Effector memory CD8-positive, alpha-beta T cell (primary cell): ENCODE data around the gene OTUD7B.
A peak's percentile ranks its signal among the peaks of the same experiment; 100 is the strongest.
"Not testable (repeated sequence)": the region's sequence is repeated elsewhere in the genome, so short reads cannot be mapped to it uniquely, and the experiment has no call there.

Experiments
- ATAC-seq: fragments of 150-1000 bp; cut with Tn5 transposase; replicated peaks from 2 replicates; pipeline ENCODE4 v1.10.0; 2021; ENCODE audit warnings: mild to moderate bottlenecking, moderate library complexity
- DNase-seq, 3 experiments: peaks; one replicate each; pipeline ENCODE4 v3.0.0; 2021
- H3K27ac Mint-ChIP-seq, 2 donors: one replicate each; pipeline ENCODE4 v1.8.0; 2022; ENCODE audit warnings: mild to moderate bottlenecking in 2 of 2, mixed read lengths in 2 of 2, moderate library complexity in 2 of 2
- H3K27me3 Mint-ChIP-seq, 2 donors: one replicate each; pipeline ENCODE4 v1.8.0; 2022; ENCODE audit warnings: mixed read lengths in 2 of 2
- H3K36me3 Mint-ChIP-seq: one replicate; pipeline ENCODE4 v1.8.0; 2022; ENCODE audit warnings: mild to moderate bottlenecking, moderate library complexity, mixed read lengths; ENCODE audit not compliant: insufficient read depth
- H3K4me1 Mint-ChIP-seq, 2 donors: one replicate each; pipeline ENCODE4 v1.8.0; 2022; ENCODE audit warnings: low read depth in 2 of 2, mixed read lengths in 2 of 2
- H3K4me3 Mint-ChIP-seq, 2 donors: one replicate each; pipeline ENCODE4 v1.8.0; 2022; ENCODE audit warnings: mild to moderate bottlenecking in 2 of 2, mixed read lengths in 2 of 2, moderate library complexity in 2 of 2
- H3K9me3 Mint-ChIP-seq, 2 donors: one replicate each; pipeline ENCODE4 v1.8.0; 2022; ENCODE audit warnings: mixed read lengths in 2 of 2
- total RNA-seq, 9 experiments: gene quantifications; one replicate each; lab custom pipeline; 2026; lab: John Stamatoyannopoulos, UW

The OTUD7B gene
- total RNA-seq: 27.5 to 104 (median 50.3) reads per million in 9 experiments

DNA sequence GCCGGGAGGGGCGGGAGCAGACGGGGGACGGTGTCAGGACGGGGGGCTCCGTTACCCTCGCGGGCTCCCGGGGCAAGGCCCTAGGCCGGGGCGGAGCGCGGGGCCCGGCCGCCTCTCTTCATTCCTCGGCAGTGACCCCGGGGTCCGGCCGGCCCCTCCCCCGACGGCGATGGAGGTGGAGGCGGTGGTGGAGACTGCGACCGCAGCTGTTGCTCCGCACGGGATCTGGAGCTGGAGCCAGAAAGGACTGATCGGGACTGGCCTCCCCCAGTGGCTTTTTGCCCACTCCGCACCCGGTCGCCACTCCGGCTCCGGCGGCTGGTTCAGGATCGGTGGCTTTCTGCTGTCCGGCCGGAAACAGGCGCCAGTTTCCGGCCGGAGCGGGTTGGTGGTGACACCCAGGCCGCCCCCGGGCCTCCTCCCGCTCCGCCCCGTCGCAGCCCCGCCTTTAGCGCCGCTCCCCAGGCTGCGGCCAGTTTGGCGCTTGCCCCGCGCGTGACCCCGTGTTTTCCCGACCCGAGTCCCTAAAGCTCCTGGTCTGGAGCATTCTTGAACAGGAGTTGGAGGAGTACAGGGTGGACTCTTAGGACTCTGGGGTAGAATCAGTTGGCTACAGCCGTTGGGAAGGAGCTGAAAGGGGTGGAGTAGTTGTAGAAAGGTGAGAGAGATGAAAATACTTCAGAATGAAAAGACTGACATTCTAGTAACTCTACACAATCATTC, at the start of gene OTUD7B:
OTUD7B (minus strand) TSS at position 334 of the 723 bp plus-strand sequence. CDS start 33,216 bp downstream, outside the sequence.
- Mint-ChIP-seq H3K4me3 (peak within 1 kb of the TSS; percentile 94 to 96), H3K27me3 (no peaks in the 10 kb centered on the region), H3K27ac (peak within 1 kb of the TSS; percentile 90 to 97), H3K36me3 (peaks cover 8% of the 10 kb centered on the region), H3K4me1 (peaks cover 20 to 33% of the 10 kb centered on the region in 2 donors), H3K9me3 (no peaks in the 10 kb centered on the region)
- DNase-seq: peak; percentile 47 to 58 (median 56)
- ATAC-seq: peak; percentile 83

DNA sequence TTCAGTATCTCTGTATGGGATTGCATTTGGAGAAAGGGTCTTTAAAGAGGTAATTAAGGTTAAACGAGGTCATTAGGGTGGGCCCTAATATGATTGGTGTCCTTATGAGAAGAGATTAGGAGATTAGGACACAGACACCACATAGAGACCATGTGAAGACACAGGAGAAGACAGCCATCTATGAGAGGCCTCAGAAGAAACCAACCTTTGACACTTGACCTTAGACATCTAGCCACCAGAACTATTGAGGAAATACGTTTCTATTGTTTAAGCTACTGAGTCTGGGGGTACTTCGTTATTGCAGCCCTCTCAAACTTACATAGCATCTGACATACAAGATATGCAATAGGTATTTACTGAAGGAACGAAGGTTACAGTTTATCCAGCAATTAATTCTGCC, 49.7 kb upstream of the OTUD7B start:
- Mint-ChIP-seq H3K9me3 (no peaks in the 10 kb centered on the region), H3K4me3 (no peak overlapping the region), H3K27ac (no peak overlapping the region), H3K27me3 (no peaks in the 10 kb centered on the region), H3K36me3 (no peaks in the 10 kb centered on the region), H3K4me1 (no peaks in the 10 kb centered on the region)
- ATAC-seq: no peak
- DNase-seq: no peak

DNA sequence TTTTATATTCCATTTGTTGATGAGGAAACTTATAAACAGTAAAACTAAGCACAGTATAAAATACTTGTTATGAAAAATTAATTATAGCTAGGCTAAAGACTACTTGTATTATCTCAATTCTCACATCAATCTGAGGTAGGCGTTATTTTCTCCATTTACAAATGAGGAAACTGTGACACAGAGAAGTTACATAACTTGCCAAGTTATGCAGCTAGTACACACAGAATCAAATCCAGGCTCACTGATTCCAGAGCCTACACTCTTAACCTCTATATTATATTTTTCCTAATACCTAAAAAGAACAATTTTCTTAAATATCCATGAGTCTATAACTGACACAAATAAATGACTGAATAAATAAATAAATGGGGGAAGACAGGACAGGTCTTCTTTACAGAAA, 45.9 kb upstream of the OTUD7B start:
- Mint-ChIP-seq H3K27me3 (no peaks in the 10 kb centered on the region), H3K36me3 (no peaks in the 10 kb centered on the region), H3K4me3 (no peak overlapping the region), H3K4me1 (no peaks in the 10 kb centered on the region), H3K9me3 (no peaks in the 10 kb centered on the region), H3K27ac (no peak overlapping the region)
- DNase-seq: no peak
- ATAC-seq: no peak

DNA sequence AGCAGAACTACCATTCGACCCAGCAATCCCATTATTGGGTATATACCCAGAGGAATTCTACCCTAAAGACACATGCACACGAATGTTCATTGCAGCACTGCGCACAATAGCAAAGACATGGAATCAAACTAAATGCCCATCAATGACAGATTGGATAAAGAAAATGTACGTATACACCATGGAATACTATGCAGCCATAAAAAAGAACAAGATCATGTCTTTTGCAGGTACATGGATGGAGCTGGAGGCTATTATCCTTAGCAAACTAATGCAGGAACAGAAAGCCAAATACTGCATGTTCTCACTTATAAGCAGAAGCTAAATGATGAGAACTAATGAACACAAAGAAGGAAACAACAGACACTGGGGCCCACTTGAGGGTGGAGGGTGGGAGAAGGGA, 45.0 kb upstream of the OTUD7B start:
- DNase-seq, ATAC-seq, H3K27ac Mint-ChIP-seq, H3K4me1 Mint-ChIP-seq, H3K27me3 Mint-ChIP-seq, H3K36me3 Mint-ChIP-seq, H3K9me3 Mint-ChIP-seq, H3K4me3 Mint-ChIP-seq: not testable (repeated sequence)

- Mint-ChIP-seq H3K27me3 (no peaks in the 10 kb centered on the region), H3K4me1 (no peaks in the 10 kb centered on the region), H3K36me3 (no peaks in the 10 kb centered on the region), H3K4me3 (no peak overlapping the region), H3K9me3 (no peaks in the 10 kb centered on the region), H3K27ac (no peak overlapping the region)
- DNase-seq (no peak), ATAC-seq (no peak)
Measured at GRCh38 chr1:150053926-150054325, 43.4 kb upstream of the OTUD7B start.

DNA sequence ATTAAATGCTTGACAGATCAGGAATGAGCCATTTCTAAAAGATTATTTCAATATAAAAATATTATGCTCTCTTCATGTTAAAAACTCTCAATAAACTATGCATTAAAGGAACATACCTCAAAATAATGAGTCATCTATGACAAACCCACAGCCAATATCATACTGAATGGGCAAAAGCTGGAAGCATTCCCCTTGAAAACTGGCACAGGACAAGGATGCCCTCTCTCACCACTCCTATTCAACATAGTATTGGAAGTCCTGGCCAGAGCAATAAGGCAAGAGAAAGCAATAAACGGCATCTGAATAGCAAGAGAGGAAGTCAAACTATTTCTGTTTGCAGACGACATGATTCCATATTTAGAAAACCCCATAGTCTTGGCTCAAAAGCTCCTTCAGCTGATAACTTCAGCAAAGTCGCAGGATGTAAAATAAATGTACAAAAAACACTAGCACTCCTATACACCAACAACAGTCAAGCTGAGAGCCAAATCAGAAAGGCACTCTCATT, 41.4 kb upstream of the OTUD7B start:
- not testable (repeated sequence) for H3K4me1 Mint-ChIP-seq, ATAC-seq, H3K27ac Mint-ChIP-seq, DNase-seq, H3K27me3 Mint-ChIP-seq, H3K4me3 Mint-ChIP-seq, H3K9me3 Mint-ChIP-seq, H3K36me3 Mint-ChIP-seq

GRCh38 chr1:150051089-150051373, 40.5 kb upstream of the OTUD7B start:
- Mint-ChIP-seq H3K27ac (no peak overlapping the region), H3K9me3 (no peaks in the 10 kb centered on the region), H3K27me3 (no peaks in the 10 kb centered on the region), H3K4me1 (no peaks in the 10 kb centered on the region), H3K4me3 (no peak overlapping the region), H3K36me3 (no peaks in the 10 kb centered on the region)
- ATAC-seq (no peak), DNase-seq (no peak)

DNA sequence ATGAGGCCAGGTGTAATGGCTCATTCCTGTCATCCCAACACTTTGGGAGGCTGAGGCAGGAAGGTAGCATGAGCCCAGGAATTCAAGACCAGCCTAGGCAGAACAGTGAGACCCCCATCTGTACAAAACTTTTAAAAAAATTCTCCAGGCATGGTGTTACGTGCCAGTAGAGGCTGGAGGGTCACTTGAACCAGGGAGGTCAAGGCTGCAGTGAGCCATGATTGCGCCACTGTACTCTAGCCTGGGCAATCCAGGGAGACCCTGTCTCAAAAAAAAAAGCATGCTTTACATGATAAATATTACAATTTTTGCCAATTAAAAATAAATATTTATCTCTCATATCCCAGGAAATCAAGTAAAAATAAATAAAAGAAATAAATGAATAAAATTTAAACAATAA, 39.4 kb upstream of the OTUD7B start:
- Mint-ChIP-seq H3K4me1 (no peaks in the 10 kb centered on the region), H3K27me3 (no peaks in the 10 kb centered on the region), H3K36me3 (no peaks in the 10 kb centered on the region), H3K27ac (no peak overlapping the region), H3K9me3 (no peaks in the 10 kb centered on the region), H3K4me3 (no peak overlapping the region)
- no peak for DNase-seq
- no peak for ATAC-seq

DNA sequence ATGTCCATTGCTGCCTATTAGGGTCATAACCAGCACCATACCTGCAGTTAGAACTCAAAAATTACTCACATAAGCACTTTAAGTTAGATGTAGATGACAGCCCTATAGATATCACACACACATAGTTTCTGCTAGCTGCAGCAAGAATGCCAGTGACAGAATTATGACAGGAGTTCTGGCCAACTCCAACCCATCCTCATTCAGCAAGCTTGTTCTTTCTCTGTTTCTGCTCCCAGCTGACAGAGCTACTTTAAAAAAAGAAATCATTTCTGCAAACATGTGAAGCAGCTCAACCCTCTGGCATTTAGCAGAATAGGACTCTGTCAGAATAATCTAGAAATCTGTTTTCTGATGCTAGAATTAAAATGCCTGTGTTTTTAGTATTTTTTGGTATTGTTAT, 23.8 kb upstream of the OTUD7B start:
- no peak for ATAC-seq
- no peaks in the 10 kb centered on the region for H3K27me3 Mint-ChIP-seq
- no peak for DNase-seq
- H3K36me3 Mint-ChIP-seq: peaks cover 2% of the 10 kb centered on the region
- no peaks in the 10 kb centered on the region for H3K4me1 Mint-ChIP-seq
- no peak overlapping the region for H3K27ac Mint-ChIP-seq
- H3K9me3 Mint-ChIP-seq: no peaks in the 10 kb centered on the region
- H3K4me3 Mint-ChIP-seq: no peak overlapping the region

DNA sequence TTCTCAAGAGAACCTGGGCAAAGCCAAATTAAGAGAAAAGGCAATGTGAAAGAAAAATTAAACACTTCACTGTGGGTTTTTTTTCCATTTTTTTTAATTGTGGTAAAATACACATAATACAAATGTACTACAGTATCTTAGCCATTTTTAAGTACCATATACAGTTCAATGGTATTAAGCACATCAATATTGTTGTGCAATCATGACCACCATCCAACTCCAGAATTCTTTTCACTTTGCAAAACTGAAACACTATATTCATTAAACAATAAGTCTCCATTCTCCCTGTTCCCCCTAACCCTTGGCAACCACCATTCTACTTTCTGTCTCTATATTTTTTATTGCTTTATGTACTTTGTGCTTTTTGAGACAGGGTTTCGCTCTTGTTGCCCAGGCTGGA, 17.8 kb upstream of the OTUD7B start:
- H3K4me1 Mint-ChIP-seq: no peaks in the 10 kb centered on the region
- peaks cover 0 to 1% of the 10 kb centered on the region in 2 donors for H3K27me3 Mint-ChIP-seq
- no peaks in the 10 kb centered on the region for H3K9me3 Mint-ChIP-seq
- DNase-seq (no peak), ATAC-seq (no peak)
- H3K27ac Mint-ChIP-seq: no peak overlapping the region
- H3K36me3 Mint-ChIP-seq: no peaks in the 10 kb centered on the region
- H3K4me3 Mint-ChIP-seq: no peak overlapping the region

- DNase-seq: no peak
- H3K36me3 Mint-ChIP-seq: no peaks in the 10 kb centered on the region
- no peaks in the 10 kb centered on the region for H3K4me1 Mint-ChIP-seq
- ATAC-seq: no peak
- H3K27me3 Mint-ChIP-seq: peaks cover 6 to 7% of the 10 kb centered on the region in 2 donors
- no peak overlapping the region for H3K4me3 Mint-ChIP-seq
- H3K9me3 Mint-ChIP-seq: no peaks in the 10 kb centered on the region
- H3K27ac Mint-ChIP-seq: no peak overlapping the region
Measured at GRCh38 chr1:150024156-150024555, 13.6 kb upstream of the OTUD7B start.

DNA sequence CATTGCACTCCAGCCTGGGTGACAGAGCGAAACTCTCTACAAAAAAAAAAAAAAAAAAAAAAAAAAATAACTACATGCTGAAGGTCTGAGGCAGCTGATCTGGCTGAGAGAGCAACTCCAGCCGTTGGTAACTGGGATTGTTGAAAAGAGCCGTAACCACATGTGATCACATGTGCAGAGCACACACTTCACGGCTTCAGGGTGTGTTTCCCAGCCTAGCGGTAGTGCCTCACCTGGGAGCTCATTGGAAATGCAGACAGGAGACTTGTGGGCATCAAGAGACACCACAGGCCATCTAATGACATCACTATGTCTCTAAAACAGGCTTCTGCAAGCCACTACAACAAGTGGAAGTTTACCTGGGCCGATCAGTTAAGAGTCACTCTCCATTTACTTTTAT, 11.8 kb upstream of the OTUD7B start:
- ATAC-seq (peak; percentile 33), DNase-seq (no peak)
- H3K4me3 Mint-ChIP-seq: no peak overlapping the region
- H3K4me1 Mint-ChIP-seq: no peaks in the 10 kb centered on the region
- H3K9me3 Mint-ChIP-seq: no peaks in the 10 kb centered on the region
- H3K27ac Mint-ChIP-seq: no peak overlapping the region
- H3K27me3 Mint-ChIP-seq: peaks cover 6 to 7% of the 10 kb centered on the region in 2 donors
- no peaks in the 10 kb centered on the region for H3K36me3 Mint-ChIP-seq

DNA sequence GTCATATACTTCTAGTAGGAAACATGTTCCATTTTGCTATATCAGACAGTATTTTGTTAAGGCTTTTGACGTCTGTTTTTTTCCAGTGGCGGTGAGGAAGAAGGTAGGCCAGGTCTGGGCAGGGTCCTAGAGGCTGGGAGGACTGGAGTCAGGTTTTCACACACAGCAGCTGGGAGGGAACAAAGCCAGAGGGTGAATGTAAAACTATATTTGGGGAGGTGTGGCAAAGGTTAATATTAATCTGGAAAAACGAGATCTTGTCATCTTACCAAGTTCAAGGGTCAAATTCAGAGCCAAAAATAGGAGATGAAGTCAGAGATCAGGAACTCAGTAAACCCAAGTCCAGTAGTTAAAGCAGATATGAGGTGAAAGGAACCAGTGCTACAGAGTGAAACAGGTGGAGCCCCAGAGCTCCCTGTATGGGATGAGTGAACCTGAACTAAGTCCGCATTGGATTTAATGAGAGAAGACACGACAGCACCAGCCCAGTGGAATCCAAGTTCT, 10.7 kb upstream of the OTUD7B start:
- Mint-ChIP-seq H3K36me3 (no peaks in the 10 kb centered on the region), H3K4me3 (no peak overlapping the region), H3K4me1 (no peaks in the 10 kb centered on the region), H3K9me3 (no peaks in the 10 kb centered on the region), H3K27ac (no peak overlapping the region), H3K27me3 (peaks cover 6 to 7% of the 10 kb centered on the region in 2 donors)
- DNase-seq (no peak), ATAC-seq (no peak)

GRCh38 chr1:150020711-150021110, 10.2 kb upstream of the OTUD7B start:
- no peak for ATAC-seq
- H3K4me1 Mint-ChIP-seq: no peaks in the 10 kb centered on the region
- no peaks in the 10 kb centered on the region for H3K36me3 Mint-ChIP-seq
- H3K4me3 Mint-ChIP-seq: no peak overlapping the region
- peaks cover 6 to 7% of the 10 kb centered on the region in 2 donors for H3K27me3 Mint-ChIP-seq
- H3K27ac Mint-ChIP-seq: no peak overlapping the region
- DNase-seq: no peak
- no peaks in the 10 kb centered on the region for H3K9me3 Mint-ChIP-seq
